DND-41 (cell line): Measurements from ENCODE around the gene TRIM2.

Source experiments
- CTCF ChIP-seq: IDR thresholded peaks from 2 replicates; pipeline ENCODE4 v1.5.1; 2012; ENCODE audit warnings: borderline replicate concordance, low read length, moderate library complexity, mild to moderate bottlenecking; ENCODE audit not compliant: poor library complexity, severe bottlenecking; ENCODE audit errors: extremely low read depth
- EZH2 ChIP-seq: IDR thresholded peaks from 3 replicates; pipeline ENCODE4 v1.6.1; 2012; ENCODE audit warnings: borderline replicate concordance, low read depth, mild to moderate bottlenecking, moderate library complexity, low read length, inconsistent platforms; ENCODE audit not compliant: severe bottlenecking

GRCh38 chr4:153310793-153311192 lies 106.5 kb downstream of the TRIM2 start:
- TF ChIP-seq CTCF: no peak
- TF ChIP-seq EZH2: no peak
